ENCODE results near the gene NKAP. TPM values are rescaled to one million over a fixed set of nuclear protein-coding genes. Genes with fewer than 3 reads are reported as not detected.

Gene NKAP
- total RNA-seq, 1 experiment from 2014 or later: 13.6 TPM

DNA sequence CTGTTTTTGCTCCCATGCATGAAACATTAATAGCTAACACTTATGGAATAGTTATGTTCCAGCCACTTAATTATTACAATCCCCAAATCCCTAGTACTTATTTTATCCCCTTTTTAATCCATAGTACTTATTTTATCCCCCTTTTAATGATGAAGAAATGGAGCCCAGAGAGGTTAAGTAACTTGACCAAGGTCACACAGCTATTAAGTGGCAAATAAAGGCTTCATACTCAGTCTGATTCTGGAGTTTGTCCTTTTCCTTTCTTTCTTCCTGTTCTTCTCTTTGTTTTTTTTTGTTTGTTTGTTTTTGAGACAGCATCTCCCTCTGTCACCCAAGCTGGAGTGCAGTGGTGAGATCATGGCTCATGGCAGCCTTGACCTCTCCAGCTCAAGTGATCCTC, 2.2 kb downstream of the NKAP start:
- no peak for ATAC-seq
- POLR2A ChIA-PET: no interaction called here
- no TSS peak for BruUV-seq (replicated peaks)
- H3K4me3 ChIP-seq (ENCODE audit: low read depth in 2 of 2, low read length in 2 of 2): no peak overlapping the region
- intact Hi-C loops (cut with micrococcal nuclease; ENCODE audit: unreplicated experiment) (no loop called here), in situ Hi-C loops (cut with HindIII; ENCODE audit: low pct_unique_long_range_greater_than_20kb, low sequenced_read_pairs) (no loop called here)
- H3K9me3 ChIP-seq (ENCODE audit: control insufficient read depth, insufficient read depth, low read depth, low read length): no peaks in the 10 kb centered on the region
- TF ChIP-seq CTCF (IDR thresholded peaks at IDR 0.05) (no peak), SIN3A (IDR thresholded peaks at IDR 0.05; ENCODE audit: borderline replicate concordance, insufficient read depth, low read depth, low read length) (no peak), POLR2AphosphoS5 (IDR thresholded peaks at IDR 0.05; ENCODE audit: low read depth, low read length) (no peak), TCF7L2 (IDR thresholded peaks at IDR 0.05; ENCODE audit: low read depth, low read length) (no peak)
- TF ChIP-seq, protein P1, sequence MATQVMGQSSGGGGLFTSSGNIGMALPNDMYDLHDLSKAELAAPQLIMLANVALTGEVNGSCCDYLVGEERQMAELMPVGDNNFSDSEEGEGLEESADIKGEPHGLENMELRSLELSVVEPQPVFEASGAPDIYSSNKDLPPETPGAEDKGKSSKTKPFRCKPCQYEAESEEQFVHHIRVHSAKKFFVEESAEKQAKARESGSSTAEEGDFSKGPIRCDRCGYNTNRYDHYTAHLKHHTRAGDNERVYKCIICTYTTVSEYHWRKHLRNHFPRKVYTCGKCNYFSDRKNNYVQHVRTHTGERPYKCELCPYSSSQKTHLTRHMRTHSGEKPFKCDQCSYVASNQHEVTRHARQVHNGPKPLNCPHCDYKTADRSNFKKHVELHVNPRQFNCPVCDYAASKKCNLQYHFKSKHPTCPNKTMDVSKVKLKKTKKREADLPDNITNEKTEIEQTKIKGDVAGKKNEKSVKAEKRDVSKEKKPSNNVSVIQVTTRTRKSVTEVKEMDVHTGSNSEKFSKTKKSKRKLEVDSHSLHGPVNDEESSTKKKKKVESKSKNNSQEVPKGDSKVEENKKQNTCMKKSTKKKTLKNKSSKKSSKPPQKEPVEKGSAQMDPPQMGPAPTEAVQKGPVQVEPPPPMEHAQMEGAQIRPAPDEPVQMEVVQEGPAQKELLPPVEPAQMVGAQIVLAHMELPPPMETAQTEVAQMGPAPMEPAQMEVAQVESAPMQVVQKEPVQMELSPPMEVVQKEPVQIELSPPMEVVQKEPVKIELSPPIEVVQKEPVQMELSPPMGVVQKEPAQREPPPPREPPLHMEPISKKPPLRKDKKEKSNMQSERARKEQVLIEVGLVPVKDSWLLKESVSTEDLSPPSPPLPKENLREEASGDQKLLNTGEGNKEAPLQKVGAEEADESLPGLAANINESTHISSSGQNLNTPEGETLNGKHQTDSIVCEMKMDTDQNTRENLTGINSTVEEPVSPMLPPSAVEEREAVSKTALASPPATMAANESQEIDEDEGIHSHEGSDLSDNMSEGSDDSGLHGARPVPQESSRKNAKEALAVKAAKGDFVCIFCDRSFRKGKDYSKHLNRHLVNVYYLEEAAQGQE (IDR thresholded peaks at IDR 0.05; ENCODE audit: insufficient read depth in 1 of 2, low read depth in 2 of 2, low read length in 1 of 2): no peak
- CTCF ChIA-PET: interaction anchor here (0.6 kb wide), 1 partner anchor 54 kb away, joined by 7 read pairs; no protein-coding TSS in a partner anchor
- H3K27me3 ChIP-seq (ENCODE audit: control insufficient read depth, insufficient read depth, low read length): no peaks in the 10 kb centered on the region
- H3K27ac ChIP-seq (ENCODE audit: low read length): no peak overlapping the region
- H3K36me3 ChIP-seq (ENCODE audit: control insufficient read depth, insufficient read depth, low read length): peaks cover 6% of the 10 kb centered on the region
- DNase-seq (ENCODE audit: low read depth, low spot score): no peak
- H3K4me1 ChIP-seq (ENCODE audit: control insufficient read depth, insufficient read depth, low read length): peaks cover 9% of the 10 kb centered on the region

- in situ Hi-C loops (cut with HindIII; ENCODE audit: low pct_unique_long_range_greater_than_20kb, low sequenced_read_pairs): no loop called here
- no peak for ATAC-seq
Observed at GRCh38 chrX:119935215-119935874, 8.2 kb downstream of the NKAP start.

More at GRCh38 chrX:119935215-119935874, 8.2 kb downstream of the NKAP start:
- ChIA-PET POLR2A (no interaction called here), CTCF (no interaction called here)
- Histone ChIP-seq H3K9me3 (ENCODE audit: control insufficient read depth, insufficient read depth, low read depth, low read length) (no peaks in the 10 kb centered on the region), H3K27ac (ENCODE audit: low read length) (no peak overlapping the region), H3K4me3 (ENCODE audit: low read depth in 2 of 2, low read length in 2 of 2) (no peak overlapping the region), H3K4me1 (ENCODE audit: control insufficient read depth, insufficient read depth, low read length) (no peaks in the 10 kb centered on the region), H3K36me3 (ENCODE audit: control insufficient read depth, insufficient read depth, low read length) (peaks cover 20% of the 10 kb centered on the region), H3K27me3 (ENCODE audit: control insufficient read depth, insufficient read depth, low read length) (no peaks in the 10 kb centered on the region)
- BruUV-seq (replicated peaks): no TSS peak
- intact Hi-C loops (cut with micrococcal nuclease; ENCODE audit: unreplicated experiment): no loop called here
- TF ChIP-seq CTCF (IDR thresholded peaks at IDR 0.05): no peak
- TF ChIP-seq, protein P1 (IDR thresholded peaks at IDR 0.05; ENCODE audit: insufficient read depth in 1 of 2, low read depth in 2 of 2, low read length in 1 of 2): no peak
- no peak for TF ChIP-seq TCF7L2 (IDR thresholded peaks at IDR 0.05; ENCODE audit: low read depth, low read length)
- no peak for TF ChIP-seq POLR2AphosphoS5 (IDR thresholded peaks at IDR 0.05; ENCODE audit: low read depth, low read length)
- no peak for TF ChIP-seq SIN3A (IDR thresholded peaks at IDR 0.05; ENCODE audit: borderline replicate concordance, insufficient read depth, low read depth, low read length)
- DNase-seq (ENCODE audit: low read depth, low spot score): no peak
